ENCODE data around the gene WBP4. TPM values are rescaled to one million over a fixed set of nuclear protein-coding genes. Genes with fewer than 3 reads are reported as not detected.
A peak's percentile ranks its signal among the peaks of the same experiment; 100 is the strongest.

The WBP4 gene
- total and polyA plus RNA-seq, 2 of the 13 experiments (the other 11 are each of a cell fraction or from before 2014, with no cell fraction given), result 6.7 to 11.7 TPM

- TF ChIP-seq HNF1A (IDR thresholded peaks at IDR 0.05; ENCODE audit: low read depth) (peak; percentile 84), HNF1A (CRISPR knock-in tag; IDR thresholded peaks at IDR 0.05; ENCODE audit: borderline replicate concordance) (peak; percentile 97), ZNF614 (CRISPR knock-in tag; IDR thresholded peaks at IDR 0.05; ENCODE audit: borderline replicate concordance) (peak; percentile 70; the same call in 1 of the 2 replicates), ZNF574 (CRISPR knock-in tag; IDR thresholded peaks at IDR 0.05) (no peak; the same call in 1 of the 2 replicates), ZNF362 (CRISPR knock-in tag; IDR thresholded peaks at IDR 0.05; ENCODE audit: borderline replicate concordance) (no peak; the same call in 1 of the 2 replicates), ZNF446 (CRISPR knock-in tag; IDR thresholded peaks at IDR 0.05) (no peak), MXI1 (IDR thresholded peaks at IDR 0.05; ENCODE audit: borderline replicate concordance, low read depth, low read length) (peak; percentile 77; the same call in 2 of the 3 replicates), NFE2L2 (IDR thresholded peaks at IDR 0.05; ENCODE audit: low read length) (no peak), BRF2 (CRISPR knock-in tag; IDR thresholded peaks at IDR 0.05) (peak; percentile 25; the same call in 1 of the 2 replicates), SNAPC2 (CRISPR knock-in tag; IDR thresholded peaks at IDR 0.05) (no peak), ZBED4 (CRISPR knock-in tag; IDR thresholded peaks at IDR 0.05; ENCODE audit: borderline replicate concordance) (0 out of 2 replicates have a peak, but pooled peaks have one; percentile 57), MLLT10 (CRISPR knock-in tag; IDR thresholded peaks at IDR 0.05) (no peak), ZNF784 (CRISPR knock-in tag; IDR thresholded peaks at IDR 0.05; ENCODE audit: borderline replicate concordance) (no peak)
Measured at GRCh38 chr13:41060082-41060723, 1.1 kb upstream of the WBP4 start (continued).

Data from HepG2 (cell line).